CD8-positive, alpha-beta memory T cell (primary cell): Measurements from ENCODE around the gene SGMS1. TPM values are rescaled to one million over a fixed set of nuclear protein-coding genes. Genes with fewer than 3 reads are reported as not detected.
"Not testable (repeated sequence)": the region's sequence is repeated elsewhere in the genome, so short reads cannot be mapped to it uniquely, and the experiment has no call there.

Experiments used
- CTCF ChIA-PET: fragments of 350-600 bp; sonication (Branson Sonifier 250); formaldehyde crosslinking; loops from one replicate; lab custom pipeline; 2021; ENCODE audit warnings: antibody characterized with exemption; lab: Charles Lee
- POLR2A ChIA-PET: fragments of 350-600 bp; sonication (Branson Sonifier 250); formaldehyde crosslinking; loops from one replicate; lab custom pipeline; 2021; ENCODE audit warnings: antibody characterized with exemption; lab: Charles Lee
- DNase-seq, 5 donors: peaks; one replicate each; pipeline versions ENCODE4 v3.0.0 to v3.0.0-alpha.2; 2020 to 2022; ENCODE audit warnings: mixed read lengths in 1 of 5
- H3K27ac ChIP-seq: one replicate; pipeline ENCODE4 v1.7.0; 2013; ENCODE audit warnings: low read depth, mild to moderate bottlenecking, low read length, moderate library complexity
- H3K27me3 ChIP-seq: 2 replicates; pipeline ENCODE4 v1.7.0; 2013; ENCODE audit warnings: low read length, mild to moderate bottlenecking; ENCODE audit not compliant: insufficient read depth, poor library complexity, severe bottlenecking
- H3K36me3 ChIP-seq: 2 replicates; pipeline ENCODE4 v1.7.0; 2013; ENCODE audit warnings: mild to moderate bottlenecking, low read length, moderate library complexity; ENCODE audit not compliant: insufficient read depth
- H3K4me1 ChIP-seq: 2 replicates; pipeline ENCODE4 v1.7.0; 2013; ENCODE audit warnings: mild to moderate bottlenecking, low read length, moderate library complexity; ENCODE audit not compliant: insufficient read depth
- H3K4me3 ChIP-seq: 2 replicates; pipeline ENCODE4 v1.7.0; 2013; ENCODE audit warnings: mild to moderate bottlenecking, low read length
- H3K9me3 ChIP-seq: 2 replicates; pipeline ENCODE4 v1.7.0; 2013; ENCODE audit warnings: mild to moderate bottlenecking, low read length
- H3K27ac Mint-ChIP-seq, 8 donors: one replicate each; pipeline ENCODE4 v1.8.0; 2020 to 2021; ENCODE audit warnings: mixed read lengths in 8 of 8, mild to moderate bottlenecking in 6 of 8, inconsistent platforms in 3 of 8, moderate library complexity in 3 of 8
- H3K27me3 Mint-ChIP-seq, 2 donors: one replicate each; pipeline ENCODE4 v1.8.0; 2020 to 2021; ENCODE audit warnings: mixed read lengths in 2 of 2, mild to moderate bottlenecking in 1 of 2, moderate library complexity in 1 of 2
- H3K36me3 Mint-ChIP-seq, 3 donors: one replicate each; pipeline ENCODE4 v1.8.0; 2020 to 2021; ENCODE audit warnings: mixed read lengths in 3 of 3, inconsistent platforms in 1 of 3, mild to moderate bottlenecking in 1 of 3
- H3K4me1 Mint-ChIP-seq, 3 donors: one replicate each; pipeline ENCODE4 v1.8.0; 2020 to 2021; ENCODE audit warnings: mixed read lengths in 3 of 3, inconsistent platforms in 1 of 3, mild to moderate bottlenecking in 1 of 3
- H3K4me3 Mint-ChIP-seq, 7 donors: one replicate each; pipeline ENCODE4 v1.8.0; 2020 to 2021; ENCODE audit warnings: mixed read lengths in 7 of 7, mild to moderate bottlenecking in 6 of 7, moderate library complexity in 4 of 7, inconsistent platforms in 2 of 7
- H3K9me3 Mint-ChIP-seq, 5 donors: one replicate each; pipeline ENCODE4 v1.8.0; 2020 to 2022; ENCODE audit warnings: mixed read lengths in 5 of 5, mild to moderate bottlenecking in 3 of 5, moderate library complexity in 2 of 5, inconsistent platforms in 1 of 5
- polyA plus RNA-seq: library from polyadenylated mRNA; unstranded; fragments of 300-500 nt; fragmentation: Illumina TruSeq; gene quantifications from one replicate; pipeline ENCODE4 v1.2.3, GENCODE V29; 2021
- total RNA-seq, 2 experiments: library from RNA; stranded (reverse); gene quantifications; one replicate each; pipeline ENCODE4 v1.2.3, GENCODE V29; 2021

The SGMS1 gene
- total and polyA plus RNA-seq, 3 experiments from 2014 or later = 11.3 to 14.5 (median 13.5) TPM

GRCh38 chr10:50506861-50507573 lies 116.7 kb downstream of the SGMS1 start:
- Histone ChIP-seq H3K9me3 (no peaks in the 10 kb centered on the region), H3K36me3 (no peaks in the 10 kb centered on the region), H3K27me3 (no peaks in the 10 kb centered on the region), H3K27ac (no peak overlapping the region), H3K4me1 (peaks cover 36% of the 10 kb centered on the region), H3K4me3 (no peak overlapping the region)
- H3K4me1 Mint-ChIP-seq = peaks cover 63 to 95% (median 92%) of the 10 kb centered on the region in 3 donors
- no peaks in the 10 kb centered on the region for H3K9me3 Mint-ChIP-seq
- no peak for DNase-seq
- H3K27ac Mint-ChIP-seq = peak overlapping the region in 1 of 8 donors; percentile 37
- ChIA-PET CTCF (interaction anchor here (1.3 kb wide), 1 partner anchor 12 kb away, joined by 3 read pairs; no protein-coding TSS in a partner anchor), POLR2A (no interaction called here)
- H3K36me3 Mint-ChIP-seq = peaks cover 0 to 5% (median 1%) of the 10 kb centered on the region in 3 donors
- peaks cover 0 to 2% of the 10 kb centered on the region in 2 donors for H3K27me3 Mint-ChIP-seq
- H3K4me3 Mint-ChIP-seq = no peak overlapping the region

GRCh38 chr10:50504389-50504788 lies 119.4 kb downstream of the SGMS1 start:
- Histone ChIP-seq H3K9me3 (no peaks in the 10 kb centered on the region), H3K27me3 (no peaks in the 10 kb centered on the region), H3K4me3 (no peak overlapping the region), H3K36me3 (no peaks in the 10 kb centered on the region), H3K4me1 (peaks cover 20% of the 10 kb centered on the region), H3K27ac (no peak overlapping the region)
- H3K27ac Mint-ChIP-seq = peak overlapping the region in 1 of 8 donors; percentile 9
- no peak overlapping the region for H3K4me3 Mint-ChIP-seq
- H3K36me3 Mint-ChIP-seq = peaks cover 2 to 9% (median 4%) of the 10 kb centered on the region in 3 donors
- peaks cover 0 to 3% of the 10 kb centered on the region in 2 donors for H3K27me3 Mint-ChIP-seq
- DNase-seq = no peak
- H3K9me3 Mint-ChIP-seq = peaks cover 0 to 2% (median 0%) of the 10 kb centered on the region in 5 donors
- ChIA-PET POLR2A (no interaction called here), CTCF (interaction anchor here (0.9 to 1.6 kb wide), 2 partner anchors 41 to 156 kb away, joined by 3 to 5 read pairs; no protein-coding TSS in a partner anchor)
- H3K4me1 Mint-ChIP-seq = peaks cover 45 to 85% (median 82%) of the 10 kb centered on the region in 3 donors

GRCh38 chr10:50503661-50504320 lies 120.0 kb downstream of the SGMS1 start:
- DNase-seq = no peak
- H3K36me3 ChIP-seq = no peaks in the 10 kb centered on the region
- H3K27me3 Mint-ChIP-seq = peaks cover 0 to 3% of the 10 kb centered on the region in 2 donors
- no peak overlapping the region for H3K4me3 ChIP-seq
- ChIA-PET CTCF (interaction anchor here (0.9 to 1.6 kb wide), 2 partner anchors 41 to 156 kb away, joined by 3 to 5 read pairs; no protein-coding TSS in a partner anchor), POLR2A (no interaction called here)
- H3K4me1 Mint-ChIP-seq = peaks cover 41 to 79% (median 78%) of the 10 kb centered on the region in 3 donors
- H3K4me3 Mint-ChIP-seq = peak overlapping the region in 3 of 7 donors; percentile 36 to 64 (median 47)
- H3K27ac ChIP-seq = no peak overlapping the region
- peak overlapping the region in 6 of 8 donors; percentile 20 to 71 (median 41) for H3K27ac Mint-ChIP-seq
- no peaks in the 10 kb centered on the region for H3K27me3 ChIP-seq
- H3K9me3 Mint-ChIP-seq = peaks cover 0 to 2% (median 0%) of the 10 kb centered on the region in 5 donors
- H3K4me1 ChIP-seq = peaks cover 15% of the 10 kb centered on the region
- no peaks in the 10 kb centered on the region for H3K9me3 ChIP-seq
- peaks cover 4 to 9% (median 5%) of the 10 kb centered on the region in 3 donors for H3K36me3 Mint-ChIP-seq

GRCh38 chr10:50503156-50503555 lies 120.6 kb downstream of the SGMS1 start:
- H3K27me3 Mint-ChIP-seq, H3K27me3 ChIP-seq, H3K4me1 ChIP-seq, H3K36me3 ChIP-seq, H3K36me3 Mint-ChIP-seq, H3K9me3 Mint-ChIP-seq, H3K27ac ChIP-seq, H3K4me3 ChIP-seq, CTCF ChIA-PET, POLR2A ChIA-PET, H3K9me3 ChIP-seq, DNase-seq: not testable (repeated sequence)
- H3K4me1 Mint-ChIP-seq = peaks cover 34 to 76% (median 73%) of the 10 kb centered on the region in 3 donors
- H3K27ac Mint-ChIP-seq = peak overlapping the region in 3 of 8 donors; percentile 20 to 71 (median 58)
- H3K4me3 Mint-ChIP-seq = peak overlapping the region in 2 of 7 donors; percentile 3 to 47

- H3K36me3 ChIP-seq = no peaks in the 10 kb centered on the region
- ChIA-PET CTCF (no interaction called here), POLR2A (interaction anchor here (0.6 kb wide), 1 partner anchor 11 kb away, joined by 3 read pairs; no protein-coding TSS in a partner anchor)
- Mint-ChIP-seq H3K4me1 (peaks cover 31 to 74% (median 70%) of the 10 kb centered on the region in 3 donors), H3K4me3 (peak overlapping the region in 1 of 7 donors; percentile 35), H3K9me3 (peaks cover 0 to 2% (median 0%) of the 10 kb centered on the region in 5 donors), H3K27me3 (peaks cover 0 to 3% of the 10 kb centered on the region in 2 donors), H3K27ac (peak overlapping the region in 5 of 8 donors; percentile 24 to 64 (median 41)), H3K36me3 (peaks cover 4 to 10% (median 9%) of the 10 kb centered on the region in 3 donors)
- H3K27ac ChIP-seq = no peak overlapping the region
- no peak overlapping the region for H3K4me3 ChIP-seq
- DNase-seq = no peak
- peaks cover 4% of the 10 kb centered on the region for H3K4me1 ChIP-seq
- H3K27me3 ChIP-seq = no peaks in the 10 kb centered on the region
- no peaks in the 10 kb centered on the region for H3K9me3 ChIP-seq
Measured at GRCh38 chr10:50501924-50502452, 121.8 kb downstream of the SGMS1 start.

DNA sequence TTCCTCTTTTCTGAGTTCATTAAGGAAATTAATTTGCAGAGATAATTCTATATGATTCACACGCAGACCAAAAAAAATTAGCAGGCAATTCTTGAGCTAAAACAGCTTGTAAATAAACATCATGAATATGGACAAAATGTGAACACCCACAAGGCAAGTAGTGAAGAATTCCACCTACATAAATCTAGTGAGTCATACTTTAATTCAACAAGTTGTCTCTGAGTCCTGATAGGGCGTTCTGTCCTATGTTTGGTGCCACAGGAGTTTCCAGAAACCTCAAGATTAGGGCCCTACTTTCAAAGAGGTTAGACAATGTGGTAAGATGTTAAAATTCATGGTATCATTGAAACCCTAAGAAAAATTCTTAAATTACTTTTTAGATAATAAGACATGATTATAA lies 122.3 kb downstream of the SGMS1 start:
- Mint-ChIP-seq H3K4me1 (peaks cover 31 to 70% (median 69%) of the 10 kb centered on the region in 3 donors), H3K36me3 (peaks cover 4 to 10% (median 9%) of the 10 kb centered on the region in 3 donors), H3K4me3 (no peak overlapping the region), H3K27me3 (peaks cover 0 to 3% of the 10 kb centered on the region in 2 donors), H3K27ac (no peak overlapping the region), H3K9me3 (peaks cover 0 to 2% (median 0%) of the 10 kb centered on the region in 5 donors)
- ChIA-PET POLR2A (no interaction called here), CTCF (no interaction called here)
- Histone ChIP-seq H3K36me3 (no peaks in the 10 kb centered on the region), H3K4me1 (peaks cover 4% of the 10 kb centered on the region), H3K27me3 (no peaks in the 10 kb centered on the region), H3K9me3 (no peaks in the 10 kb centered on the region), H3K4me3 (no peak overlapping the region), H3K27ac (no peak overlapping the region)
- DNase-seq = no peak

DNA sequence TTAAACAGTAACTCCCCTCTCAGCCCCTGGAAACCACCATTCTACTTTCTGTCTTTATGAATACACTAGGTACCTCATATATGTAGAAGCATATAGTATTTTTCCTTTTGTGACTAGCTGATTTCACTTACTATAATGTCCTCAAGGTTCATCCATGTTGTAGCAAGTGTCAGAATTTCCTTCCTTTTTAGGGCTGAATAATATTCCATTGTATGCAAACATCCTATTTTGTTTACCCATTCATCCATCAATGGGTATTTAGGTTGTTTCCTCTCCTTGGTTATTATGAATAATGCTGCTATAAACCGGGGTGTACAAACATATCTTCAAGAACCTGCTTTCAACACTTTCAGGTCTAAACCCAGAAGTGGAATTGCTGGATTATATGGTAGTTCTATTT lies 125.3 kb downstream of the SGMS1 start:
- H3K36me3 ChIP-seq = no peaks in the 10 kb centered on the region
- DNase-seq = no peak
- no peak overlapping the region for H3K27ac ChIP-seq
- Mint-ChIP-seq H3K9me3 (peaks cover 0 to 2% (median 0%) of the 10 kb centered on the region in 5 donors), H3K27ac (peak overlapping the region in 2 of 8 donors; percentile 15 to 26), H3K36me3 (peaks cover 7 to 14% (median 8%) of the 10 kb centered on the region in 3 donors), H3K4me1 (peaks cover 25 to 56% (median 51%) of the 10 kb centered on the region in 3 donors), H3K4me3 (no peak overlapping the region), H3K27me3 (peaks cover 0 to 3% of the 10 kb centered on the region in 2 donors)
- ChIA-PET CTCF (no interaction called here), POLR2A (no interaction called here)
- H3K4me1 ChIP-seq = peaks cover 4% of the 10 kb centered on the region
- H3K27me3 ChIP-seq = no peaks in the 10 kb centered on the region
- no peaks in the 10 kb centered on the region for H3K9me3 ChIP-seq
- no peak overlapping the region for H3K4me3 ChIP-seq
